ENCODE results near the gene HMX1.

HMX1 gene

DNA sequence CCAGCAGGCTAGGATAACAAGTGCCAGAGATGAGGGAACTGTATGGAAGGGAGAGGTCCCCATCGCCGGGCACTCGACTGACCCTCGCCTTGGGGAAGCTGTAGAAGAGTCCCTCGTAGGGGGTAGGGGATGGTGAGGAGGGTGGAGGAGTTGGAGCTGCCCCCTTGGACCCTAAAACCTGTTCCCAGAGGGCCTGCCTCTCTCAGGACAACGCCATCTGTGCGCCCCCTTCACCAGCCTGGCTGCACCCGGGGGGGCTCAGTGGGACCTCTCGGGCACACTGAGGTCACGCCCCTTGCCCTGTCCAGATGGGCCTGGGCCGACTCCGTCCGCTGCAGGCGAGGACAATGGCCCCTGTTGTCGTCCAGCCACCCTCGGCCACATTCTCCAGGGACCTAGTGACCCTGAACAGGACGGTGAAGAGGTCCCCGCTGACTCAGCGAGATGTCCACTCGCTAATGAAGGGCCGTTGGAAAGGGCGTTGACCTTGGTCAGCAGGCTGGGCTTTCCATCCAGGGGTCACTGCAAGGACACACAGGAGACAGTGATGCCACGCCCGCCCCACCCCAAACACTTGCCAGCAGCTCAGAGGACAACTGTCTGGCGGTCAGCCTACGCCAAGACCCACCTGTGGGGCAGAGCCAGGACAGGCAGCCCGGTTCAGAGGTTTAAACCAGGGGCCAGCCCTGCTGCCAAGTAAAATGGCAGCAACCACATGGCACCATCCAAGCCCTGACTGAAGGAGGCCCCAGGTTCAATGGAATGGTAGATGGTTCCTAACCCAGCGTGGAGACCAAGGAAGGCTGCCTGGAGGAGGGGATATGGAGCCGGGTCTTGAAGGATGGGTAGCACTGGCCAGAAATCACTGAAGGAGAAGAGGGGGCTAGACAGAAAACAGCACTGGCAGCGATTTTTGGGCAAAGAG is 51.2 kb downstream of the HMX1 start:
- no peak overlapping the region for H3K4me3 ChIP-seq (ENCODE audit: low read depth, low read length)
- TF ChIP-seq, protein P1, sequence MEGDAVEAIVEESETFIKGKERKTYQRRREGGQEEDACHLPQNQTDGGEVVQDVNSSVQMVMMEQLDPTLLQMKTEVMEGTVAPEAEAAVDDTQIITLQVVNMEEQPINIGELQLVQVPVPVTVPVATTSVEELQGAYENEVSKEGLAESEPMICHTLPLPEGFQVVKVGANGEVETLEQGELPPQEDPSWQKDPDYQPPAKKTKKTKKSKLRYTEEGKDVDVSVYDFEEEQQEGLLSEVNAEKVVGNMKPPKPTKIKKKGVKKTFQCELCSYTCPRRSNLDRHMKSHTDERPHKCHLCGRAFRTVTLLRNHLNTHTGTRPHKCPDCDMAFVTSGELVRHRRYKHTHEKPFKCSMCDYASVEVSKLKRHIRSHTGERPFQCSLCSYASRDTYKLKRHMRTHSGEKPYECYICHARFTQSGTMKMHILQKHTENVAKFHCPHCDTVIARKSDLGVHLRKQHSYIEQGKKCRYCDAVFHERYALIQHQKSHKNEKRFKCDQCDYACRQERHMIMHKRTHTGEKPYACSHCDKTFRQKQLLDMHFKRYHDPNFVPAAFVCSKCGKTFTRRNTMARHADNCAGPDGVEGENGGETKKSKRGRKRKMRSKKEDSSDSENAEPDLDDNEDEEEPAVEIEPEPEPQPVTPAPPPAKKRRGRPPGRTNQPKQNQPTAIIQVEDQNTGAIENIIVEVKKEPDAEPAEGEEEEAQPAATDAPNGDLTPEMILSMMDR (IDR thresholded peaks at IDR 0.05; ENCODE audit: low read depth, low read length): no peak
- TF ChIP-seq, protein P2, sequence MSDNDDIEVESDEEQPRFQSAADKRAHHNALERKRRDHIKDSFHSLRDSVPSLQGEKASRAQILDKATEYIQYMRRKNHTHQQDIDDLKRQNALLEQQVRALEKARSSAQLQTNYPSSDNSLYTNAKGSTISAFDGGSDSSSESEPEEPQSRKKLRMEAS (IDR thresholded peaks at IDR 0.05; ENCODE audit: low read depth, low read length): no peak
- TF ChIP-seq MYC (IDR thresholded peaks at IDR 0.05; ENCODE audit: low read depth, low read length): no peak
- TF ChIP-seq POLR2A (IDR thresholded peaks at IDR 0.05; ENCODE audit: extremely low read depth, insufficient read length): no peak
- DNase-seq (ENCODE audit: low read depth): no peak

DNA sequence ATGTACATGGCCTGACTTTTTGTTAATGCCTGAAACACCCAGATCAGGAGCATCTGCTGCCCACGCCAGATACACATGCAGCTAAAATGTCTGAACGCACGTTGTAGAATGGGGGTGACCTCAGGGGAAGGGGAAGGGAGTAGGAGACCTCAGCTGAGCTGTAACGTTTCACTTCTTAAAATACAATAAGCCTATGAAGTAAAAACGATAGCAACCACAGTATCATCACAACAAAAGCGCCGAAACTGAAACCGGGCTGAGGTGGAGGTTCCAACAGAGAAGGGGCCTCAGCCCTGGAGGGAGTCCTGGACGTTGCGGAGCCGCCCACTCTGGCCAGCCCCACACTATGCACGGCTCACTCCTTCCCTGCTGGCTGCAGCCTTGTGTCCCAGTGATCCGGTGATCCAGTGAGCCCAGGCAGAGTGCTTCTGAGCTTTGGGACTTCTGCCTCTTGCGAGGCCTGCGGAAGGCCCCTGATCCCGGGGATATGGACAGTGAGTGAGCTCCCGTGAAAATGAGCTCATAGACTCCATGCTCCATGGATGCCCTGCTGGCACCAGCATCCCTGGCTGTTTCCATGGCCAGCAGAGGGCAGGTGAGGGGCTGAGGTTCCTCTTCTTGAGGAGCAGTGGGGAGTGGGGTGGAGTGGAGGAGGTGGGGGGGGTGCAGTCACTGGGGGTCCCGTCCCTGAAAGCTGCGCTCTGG is 52.0 kb downstream of the HMX1 start:
- TF ChIP-seq MYC (IDR thresholded peaks at IDR 0.05; ENCODE audit: low read depth, low read length): no peak
- TF ChIP-seq, protein P1 (IDR thresholded peaks at IDR 0.05; ENCODE audit: low read depth, low read length): peak; percentile 10
- DNase-seq (ENCODE audit: low read depth): no peak

DNA sequence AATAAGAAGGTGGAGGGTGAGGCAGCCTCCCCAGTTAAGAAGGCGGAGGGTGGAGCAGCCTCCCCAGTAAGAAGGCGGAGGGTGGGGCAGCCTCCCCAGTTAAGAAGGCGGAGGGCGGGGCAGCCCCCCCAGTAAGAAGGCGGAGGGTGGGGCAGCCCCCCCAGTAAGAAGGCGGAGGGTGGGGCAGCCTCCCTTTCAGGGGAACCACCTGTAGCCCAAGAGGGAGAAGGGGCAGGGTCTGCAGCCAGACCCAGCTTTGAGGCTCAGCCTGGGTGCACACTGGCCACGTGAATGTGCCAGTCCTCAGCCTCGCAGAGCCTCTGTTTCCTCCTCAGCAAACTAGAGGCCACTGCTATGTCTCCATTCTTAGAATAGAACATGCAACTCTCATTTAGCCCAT is 52.6 kb downstream of the HMX1 start:
- DNase-seq (ENCODE audit: low read depth): no peak
- H3K4me3 ChIP-seq (ENCODE audit: low read depth, low read length): no peak overlapping the region

More for the DNA sequence above, 52.0 kb downstream of the HMX1 start:
- no peak overlapping the region for H3K4me3 ChIP-seq (ENCODE audit: low read depth, low read length)

DNA sequence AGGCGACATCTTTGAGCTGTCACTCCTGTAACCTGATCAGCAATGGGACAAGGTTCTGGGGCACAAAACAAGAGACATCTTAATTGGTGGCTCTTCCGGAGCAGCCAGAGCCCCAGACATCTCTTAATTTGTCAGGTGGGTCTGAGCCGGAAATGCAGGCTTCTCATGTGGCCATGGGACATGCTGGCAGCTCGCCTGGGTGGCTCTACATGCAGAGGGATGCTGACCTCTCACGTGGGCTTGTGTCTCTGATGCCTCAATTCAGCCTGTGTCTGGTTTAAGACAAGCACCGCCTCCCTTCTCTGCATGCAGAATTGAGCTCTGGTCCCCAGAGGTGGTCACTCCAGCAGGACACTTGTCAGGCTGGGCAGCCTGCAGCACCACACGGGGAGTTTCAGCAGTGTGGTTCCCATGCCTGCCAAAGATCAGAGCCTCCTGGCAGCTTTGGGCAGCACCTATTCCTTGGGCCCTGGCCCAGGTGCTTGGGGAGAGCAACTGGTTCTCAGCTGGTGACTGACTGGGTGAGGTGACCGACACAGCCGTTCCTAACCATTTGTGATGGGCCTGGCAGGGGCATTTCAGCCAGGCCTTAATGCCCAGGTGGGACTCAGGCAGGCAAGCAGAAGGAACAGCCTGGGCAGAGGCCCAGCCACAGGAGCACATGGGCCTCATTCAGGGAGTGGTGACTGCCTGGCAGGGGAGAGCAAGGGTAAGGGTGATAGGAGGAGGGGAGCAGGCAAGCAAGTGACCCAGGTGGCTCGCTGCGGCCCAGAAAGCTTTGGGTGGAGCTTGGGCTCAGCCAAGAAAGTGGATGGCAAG is 53.4 kb downstream of the HMX1 start:
- DNase-seq (ENCODE audit: low read depth): no peak
- TF ChIP-seq POLR2A (IDR thresholded peaks at IDR 0.05; ENCODE audit: extremely low read depth, insufficient read length) (no peak), MYC (IDR thresholded peaks at IDR 0.05; ENCODE audit: low read depth, low read length) (no peak)
- TF ChIP-seq, protein P1 (IDR thresholded peaks at IDR 0.05; ENCODE audit: low read depth, low read length): no peak
- TF ChIP-seq, protein P2 (IDR thresholded peaks at IDR 0.05; ENCODE audit: low read depth, low read length): no peak

More for the DNA sequence above, 52.6 kb downstream of the HMX1 start:
- TF ChIP-seq, protein P1 (IDR thresholded peaks at IDR 0.05; ENCODE audit: low read depth, low read length): no peak
- TF ChIP-seq, protein P2 (IDR thresholded peaks at IDR 0.05; ENCODE audit: low read depth, low read length): no peak
- TF ChIP-seq MYC (IDR thresholded peaks at IDR 0.05; ENCODE audit: low read depth, low read length): no peak
- TF ChIP-seq POLR2A (IDR thresholded peaks at IDR 0.05; ENCODE audit: extremely low read depth, insufficient read length): no peak

DNA sequence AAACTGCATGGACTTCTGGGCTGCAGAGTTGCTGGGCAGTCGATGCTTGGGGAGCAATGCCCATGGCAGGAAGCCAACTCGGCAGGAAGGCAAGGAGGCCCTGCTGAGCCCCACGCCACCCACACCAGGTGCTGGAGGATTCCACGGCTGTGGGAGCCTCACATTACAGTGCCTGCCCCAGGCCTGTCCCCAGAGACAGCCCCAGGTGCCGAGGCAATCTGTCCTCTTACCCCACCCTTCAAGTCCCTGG is 53.9 kb downstream of the HMX1 start:
- TF ChIP-seq POLR2A (IDR thresholded peaks at IDR 0.05; ENCODE audit: extremely low read depth, insufficient read length): no peak
- TF ChIP-seq, protein P2 (IDR thresholded peaks at IDR 0.05; ENCODE audit: low read depth, low read length): no peak
- TF ChIP-seq, protein P1 (IDR thresholded peaks at IDR 0.05; ENCODE audit: low read depth, low read length): no peak
- no peak for TF ChIP-seq MYC (IDR thresholded peaks at IDR 0.05; ENCODE audit: low read depth, low read length)
- DNase-seq (ENCODE audit: low read depth): no peak
- H3K4me3 ChIP-seq (ENCODE audit: low read depth, low read length): no peak overlapping the region

More for the DNA sequence above, 53.4 kb downstream of the HMX1 start:
- H3K4me3 ChIP-seq (ENCODE audit: low read depth, low read length): no peak overlapping the region

All from NB4 (cell line).